Astrocyte of the spinal cord (primary cell): ENCODE data around the gene MTG2.

Experiments
- DNase-seq: peaks from one replicate; pipeline ENCODE4 v3.0.0; 2011; ENCODE audit warnings: low read depth, low spot score
- H3K4me3 ChIP-seq: 2 replicates; pipeline ENCODE4 v1.5.1; 2011; ENCODE audit warnings: low read depth, mild to moderate bottlenecking, low read length, moderate library complexity
- CTCF ChIP-seq: IDR thresholded peaks from 2 replicates; pipeline ENCODE4 v1.5.1; 2012; ENCODE audit warnings: low read depth, mild to moderate bottlenecking, low read length, inconsistent platforms
- in situ Hi-C: cut with HindIII; loops from 2 replicates; pipeline ENCODE4 v1.10.0; 2017; ENCODE audit warnings: low sequenced_read_pairs

Gene MTG2

GRCh38 chr20:62190639-62191411 lies 8.0 kb downstream of the MTG2 start:
- TF ChIP-seq CTCF, result no peak
- H3K4me3 ChIP-seq, result no peak overlapping the region
- in situ Hi-C loops, result no loop called here
- DNase-seq, result no peak

- DNase-seq, result no peak
- in situ Hi-C loops, result no loop called here
- TF ChIP-seq CTCF, result no peak
- no peak overlapping the region for H3K4me3 ChIP-seq
Observed at GRCh38 chr20:62191781-62192559, 9.1 kb downstream of the MTG2 start.

GRCh38 chr20:62192635-62193034 lies 9.8 kb downstream of the MTG2 start:
- in situ Hi-C loops, result no loop called here
- H3K4me3 ChIP-seq, result no peak overlapping the region
- no peak for TF ChIP-seq CTCF
- DNase-seq, result no peak

GRCh38 chr20:62193079-62194025 lies 10.5 kb downstream of the MTG2 start:
- TF ChIP-seq CTCF, result no peak
- H3K4me3 ChIP-seq, result no peak overlapping the region
- in situ Hi-C loops, result no loop called here
- no peak for DNase-seq

GRCh38 chr20:62195075-62195405 lies 12.2 kb downstream of the MTG2 start:
- no peak for TF ChIP-seq CTCF
- no peak overlapping the region for H3K4me3 ChIP-seq
- in situ Hi-C loops, result no loop called here
- no peak for DNase-seq

- in situ Hi-C loops, result no loop called here
- TF ChIP-seq CTCF, result no peak
- DNase-seq, result no peak
- H3K4me3 ChIP-seq, result no peak overlapping the region
Observed at GRCh38 chr20:62195736-62196135, 12.9 kb downstream of the MTG2 start.
